NCI-H524 treated with DMSO at 0.1 percent for 48 hours (cell line): ENCODE measurements around the gene PM20D1.
"Not testable (repeated sequence)": the region's sequence is repeated elsewhere in the genome, so short reads cannot be mapped to it uniquely, and the experiment has no call there.

Experiments used
- DNase-seq: peaks from one replicate; lab custom pipeline; 2025; lab: John Stamatoyannopoulos, UW

Gene PM20D1

DNA sequence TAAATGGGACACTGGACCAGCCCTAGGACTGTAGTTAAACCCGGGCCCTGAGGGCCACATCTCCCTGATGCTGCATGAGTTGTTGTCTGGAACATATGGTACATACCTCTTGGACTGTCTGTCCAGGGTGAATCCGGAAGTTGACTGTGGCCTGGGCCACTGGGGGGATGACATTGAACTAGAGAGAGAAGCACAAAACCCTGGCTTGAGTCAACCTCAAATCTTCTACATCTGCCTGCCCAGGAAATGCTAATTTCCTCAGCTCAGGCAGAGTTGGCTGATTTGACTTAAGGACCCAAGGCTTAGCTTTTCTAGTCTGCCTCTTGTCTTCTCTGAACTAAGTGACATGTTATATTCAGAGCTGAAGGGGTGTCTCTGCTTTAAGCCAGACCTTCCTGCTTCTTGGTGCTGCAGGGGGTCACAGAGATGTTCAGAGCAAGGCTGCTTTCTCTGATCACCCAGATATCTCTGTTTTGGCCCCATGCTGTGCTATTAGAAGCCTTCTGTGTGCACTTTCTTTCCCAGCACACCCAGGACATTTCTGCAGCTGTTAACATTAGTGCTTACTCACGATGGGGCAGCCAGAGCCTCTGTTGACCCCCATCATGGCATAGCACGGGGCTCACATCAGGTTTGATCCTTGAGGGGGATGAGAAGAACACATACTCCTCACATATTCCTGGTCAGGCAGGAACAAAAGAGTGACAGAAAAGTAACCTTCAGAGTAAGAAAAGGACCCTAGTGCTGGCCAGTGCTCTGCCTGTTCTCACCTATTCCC is 9.6 kb downstream of the PM20D1 start:
- no peak for DNase-seq

DNA sequence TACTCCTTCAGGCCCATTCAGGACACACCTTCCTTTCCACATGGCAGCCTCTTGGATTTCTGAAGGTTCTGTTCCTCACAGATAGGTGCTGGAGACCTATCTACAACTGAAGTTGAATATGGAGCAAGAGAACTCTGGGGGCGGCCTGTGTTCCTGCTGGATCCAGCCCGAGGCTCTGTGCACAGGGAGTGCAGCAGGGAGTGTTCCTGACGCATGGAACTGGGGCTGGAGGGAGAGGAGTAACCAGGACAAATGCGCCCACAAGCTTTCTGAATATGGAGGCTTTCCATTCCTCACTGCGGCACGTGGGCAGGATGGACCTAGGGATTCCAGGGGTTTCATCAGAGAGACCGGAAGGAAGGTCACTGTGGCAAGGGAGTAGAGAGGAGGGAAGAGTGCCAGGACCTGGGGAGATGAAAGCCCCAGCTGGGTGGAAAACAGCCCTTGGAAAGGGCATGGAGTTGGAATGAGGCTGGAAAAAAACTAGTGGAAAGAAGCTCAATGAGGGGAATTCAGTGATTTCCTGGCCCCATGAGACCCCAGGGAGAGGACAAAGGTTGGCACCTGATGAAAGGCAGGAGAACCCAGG is 12.5 kb downstream of the PM20D1 start:
- no peak for DNase-seq

DNA sequence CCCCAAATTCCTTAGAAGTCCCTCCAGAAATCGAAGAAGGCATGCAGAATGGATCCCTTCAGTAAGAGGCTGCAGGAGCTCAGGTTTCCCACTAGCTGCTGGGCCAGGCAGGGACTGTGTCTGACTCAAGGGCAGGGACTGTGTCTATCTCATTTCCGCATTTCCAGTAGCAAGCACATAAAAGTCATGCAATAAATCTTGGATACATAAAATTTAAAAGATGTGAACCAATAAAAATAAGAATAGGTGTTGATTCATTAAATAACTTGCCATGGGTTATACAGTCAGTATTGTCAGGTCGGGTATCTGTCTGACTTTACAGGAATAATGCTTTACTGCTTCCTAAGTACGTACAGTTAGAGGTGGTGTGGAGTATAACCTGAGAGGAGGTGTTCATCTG is 15.2 kb downstream of the PM20D1 start:
- no peak for DNase-seq

DNA sequence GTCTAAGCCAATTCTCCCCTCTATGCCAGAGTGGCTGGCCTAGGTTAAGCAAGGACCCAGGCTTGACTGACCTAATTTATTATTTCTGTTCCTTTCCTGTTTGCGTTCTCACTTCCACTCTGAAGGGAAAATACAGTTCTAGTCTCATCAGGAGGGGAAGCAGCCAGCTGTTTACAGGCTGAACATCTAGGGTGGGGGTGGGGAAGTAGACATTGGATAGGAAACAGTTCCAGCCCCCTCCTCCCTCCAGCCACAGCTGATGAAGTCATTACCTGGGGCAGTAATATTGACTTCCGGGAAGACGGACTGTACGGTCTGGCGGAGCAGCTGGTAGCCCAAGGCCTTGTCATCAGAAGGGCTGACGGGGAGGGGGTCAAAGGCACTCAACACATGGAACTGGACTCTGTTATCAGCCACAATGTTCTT is 17.6 kb downstream of the PM20D1 start:
- no peak for DNase-seq

DNA sequence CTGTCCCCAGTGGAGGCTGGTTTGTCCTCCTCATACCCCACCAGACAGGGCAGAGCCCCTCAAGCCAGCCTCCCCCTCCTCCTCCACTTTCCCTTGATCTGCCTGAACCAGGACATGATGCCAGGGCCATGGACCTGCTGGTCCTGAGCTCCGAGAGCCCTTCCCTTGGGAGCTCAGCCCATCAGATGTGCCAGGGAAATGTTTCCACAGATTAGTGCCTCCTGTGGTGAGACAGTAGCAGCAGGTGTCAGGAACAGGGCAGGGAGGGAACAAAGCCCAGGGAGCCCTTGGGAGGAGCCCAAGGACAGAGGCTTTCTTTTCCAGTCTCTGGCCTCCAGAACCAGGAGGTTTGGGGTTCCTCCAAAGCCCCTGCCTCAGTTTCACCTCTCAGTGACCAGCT is 22.3 kb downstream of the PM20D1 start:
- DNase-seq, result peak; percentile 32

DNA sequence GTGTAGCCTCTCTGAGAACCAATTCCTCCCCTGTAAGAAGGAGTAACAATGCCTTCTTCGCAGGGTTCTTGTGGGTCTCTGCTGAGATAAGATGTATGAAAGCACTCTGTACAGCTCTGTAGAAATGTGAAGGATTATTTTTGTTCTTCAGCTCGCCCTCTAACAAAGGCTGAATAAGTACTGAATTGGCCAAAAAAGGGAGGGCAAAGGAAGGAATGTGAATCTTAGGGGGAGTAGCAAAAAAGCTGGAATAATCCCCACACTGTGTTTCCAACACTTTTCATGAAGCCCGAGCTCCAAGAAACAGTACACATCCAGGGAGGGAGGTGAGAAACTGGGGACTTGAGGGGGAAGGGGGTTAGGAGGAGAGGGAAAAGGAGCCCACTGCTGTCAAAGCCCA is 22.9 kb downstream of the PM20D1 start:
- DNase-seq, result no peak

DNA sequence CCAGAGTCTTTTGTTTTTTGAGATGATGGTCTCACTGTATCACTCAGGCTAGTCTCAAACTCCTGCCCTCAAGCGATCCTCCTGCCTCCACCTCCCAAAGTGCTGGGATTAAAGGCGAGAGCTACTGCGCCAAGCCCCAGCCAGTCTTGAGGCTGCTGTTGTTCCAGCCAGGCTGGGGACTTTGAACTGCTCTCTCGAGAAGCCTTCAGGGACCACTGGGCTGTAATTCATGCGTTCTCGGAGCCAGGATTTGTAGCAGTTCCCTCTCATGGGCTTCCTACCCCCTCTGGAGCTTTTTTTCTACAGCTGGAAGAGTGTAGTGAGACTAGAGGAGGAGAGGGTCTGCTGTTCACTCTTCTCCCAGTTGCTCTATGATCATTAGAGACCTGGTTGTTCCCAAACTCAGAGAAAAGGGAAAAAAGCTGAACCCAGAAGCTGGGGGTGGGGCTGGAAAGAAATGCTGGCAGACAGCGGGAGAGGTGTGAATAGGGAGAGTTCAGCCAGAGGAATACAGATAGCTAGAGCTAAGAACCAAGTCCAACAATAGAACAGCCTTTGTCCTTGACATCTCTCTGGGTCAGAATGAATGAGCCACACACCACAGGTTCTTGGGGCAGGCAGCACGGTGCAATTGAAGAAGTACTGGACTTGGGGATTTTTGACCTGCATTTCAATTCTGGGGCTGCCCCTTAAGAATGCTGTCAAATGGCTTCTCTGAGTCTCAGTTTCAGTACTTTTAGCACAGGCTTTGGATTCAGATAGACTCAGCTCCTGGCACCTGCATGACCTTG is 23.7 kb downstream of the PM20D1 start:
- no peak for DNase-seq

DNA sequence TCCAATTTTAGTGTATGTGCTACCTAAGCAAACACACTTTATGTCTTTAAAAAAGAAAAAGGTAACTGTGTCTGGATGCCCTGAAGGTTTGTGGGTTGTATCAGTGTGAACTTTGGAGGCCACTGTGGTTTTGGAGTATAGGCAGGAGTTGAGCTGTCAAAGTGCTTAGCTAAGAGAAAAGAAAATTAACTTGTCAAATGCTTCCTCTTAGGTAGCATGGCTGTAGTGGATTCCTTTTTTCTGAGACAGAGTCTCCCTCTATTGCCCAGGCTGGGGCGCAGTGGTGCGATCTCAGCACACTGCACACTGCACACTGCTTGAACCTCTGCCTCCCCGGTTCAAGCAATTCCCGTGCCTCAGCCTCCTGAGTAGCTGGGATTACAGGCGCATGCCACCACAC is 25.8 kb downstream of the PM20D1 start:
- DNase-seq, result no peak

DNA sequence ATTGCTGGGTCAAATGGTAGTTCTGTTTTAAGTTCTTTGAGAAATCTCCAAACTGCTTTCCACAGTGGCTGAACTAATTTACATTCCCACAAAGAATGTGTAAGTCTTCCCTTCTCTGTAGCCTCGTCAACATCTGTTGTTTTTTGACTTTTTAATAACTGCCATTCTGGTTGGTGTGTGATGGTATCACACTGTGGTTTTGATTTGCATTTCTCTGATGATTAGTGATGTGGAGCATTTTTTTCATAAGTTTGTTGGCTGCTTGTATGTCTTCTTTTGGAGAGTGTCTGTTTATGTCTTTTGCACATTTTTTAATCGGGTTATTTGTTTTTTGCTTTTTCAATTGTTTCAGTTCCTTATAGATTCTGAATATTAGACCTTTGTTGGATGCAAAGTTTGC is 26.7 kb downstream of the PM20D1 start:
- DNase-seq, result not testable (repeated sequence)

DNA sequence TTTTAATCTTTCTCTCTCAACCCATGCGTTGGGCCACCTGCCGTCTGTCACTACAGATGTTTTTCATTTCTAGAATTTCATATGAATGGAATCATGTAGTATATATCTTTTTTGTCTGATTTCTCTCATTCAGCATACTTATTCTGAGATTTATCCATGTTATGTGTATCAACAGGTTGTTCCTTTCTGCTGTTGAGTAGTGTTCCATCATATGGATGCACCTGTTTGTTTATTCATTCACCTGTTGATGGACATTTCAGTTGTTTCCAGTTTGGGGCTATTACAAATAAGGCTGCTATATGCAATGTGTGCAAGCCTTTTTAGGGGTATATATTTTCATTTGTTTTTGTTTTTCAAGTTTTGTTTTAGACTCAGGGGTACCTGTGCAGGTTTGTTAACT is 27.5 kb downstream of the PM20D1 start:
- DNase-seq, result no peak

DNA sequence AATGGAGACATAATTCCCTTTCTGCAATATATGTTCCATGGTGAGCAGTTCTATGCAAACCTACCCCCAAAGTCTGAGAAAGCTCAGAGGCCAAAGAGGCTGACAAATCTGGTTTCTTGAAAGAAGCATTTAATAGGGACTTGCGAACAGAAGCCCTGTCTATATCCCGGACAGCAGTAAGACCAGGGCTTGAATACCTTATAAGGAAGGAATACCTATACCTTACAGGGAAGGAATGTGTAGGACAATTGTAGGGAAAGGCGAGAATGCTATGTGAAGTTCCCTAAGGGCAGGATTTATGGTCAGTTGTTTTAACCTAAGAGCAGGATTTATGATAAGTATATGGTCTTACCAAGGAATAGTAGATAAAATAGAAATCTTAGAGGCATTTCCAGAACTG is 31.9 kb downstream of the PM20D1 start:
- DNase-seq, result no peak

DNA sequence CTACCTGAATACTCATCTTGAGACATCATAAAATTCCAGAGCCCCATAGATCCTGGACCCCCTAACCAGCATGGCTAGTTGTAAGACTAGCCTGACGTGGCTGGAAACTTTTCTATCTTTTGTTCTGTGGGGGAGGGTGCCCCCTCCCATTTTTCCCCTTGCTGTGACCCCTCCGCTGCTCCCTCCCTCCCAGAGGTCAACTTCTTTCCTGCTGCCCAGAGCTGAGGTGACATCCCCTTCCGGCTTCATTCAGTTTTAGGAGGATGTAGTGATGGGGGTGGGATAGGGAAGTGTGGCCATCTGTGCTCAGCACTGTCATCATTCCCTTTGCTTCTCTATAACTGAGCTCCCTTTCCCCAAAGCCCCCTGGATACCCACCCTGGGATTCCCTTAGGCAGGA is 32.6 kb downstream of the PM20D1 start:
- DNase-seq, result no peak

DNA sequence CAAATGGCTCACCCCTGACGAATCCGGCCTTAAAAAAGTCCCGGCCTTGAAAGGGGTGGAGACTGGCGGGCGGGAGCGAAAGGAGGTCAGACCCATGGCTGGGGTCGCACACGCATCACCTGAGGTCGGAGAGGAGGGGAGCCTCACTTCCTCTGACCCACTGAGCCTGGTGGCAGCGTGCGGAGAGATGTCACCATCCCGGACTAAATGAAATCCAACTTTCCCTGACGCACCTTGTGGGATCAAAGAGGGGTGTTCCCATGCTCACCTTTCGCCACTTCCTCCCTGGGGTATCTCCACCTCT is 36.2 kb downstream of the PM20D1 start:
- no peak for DNase-seq

DNA sequence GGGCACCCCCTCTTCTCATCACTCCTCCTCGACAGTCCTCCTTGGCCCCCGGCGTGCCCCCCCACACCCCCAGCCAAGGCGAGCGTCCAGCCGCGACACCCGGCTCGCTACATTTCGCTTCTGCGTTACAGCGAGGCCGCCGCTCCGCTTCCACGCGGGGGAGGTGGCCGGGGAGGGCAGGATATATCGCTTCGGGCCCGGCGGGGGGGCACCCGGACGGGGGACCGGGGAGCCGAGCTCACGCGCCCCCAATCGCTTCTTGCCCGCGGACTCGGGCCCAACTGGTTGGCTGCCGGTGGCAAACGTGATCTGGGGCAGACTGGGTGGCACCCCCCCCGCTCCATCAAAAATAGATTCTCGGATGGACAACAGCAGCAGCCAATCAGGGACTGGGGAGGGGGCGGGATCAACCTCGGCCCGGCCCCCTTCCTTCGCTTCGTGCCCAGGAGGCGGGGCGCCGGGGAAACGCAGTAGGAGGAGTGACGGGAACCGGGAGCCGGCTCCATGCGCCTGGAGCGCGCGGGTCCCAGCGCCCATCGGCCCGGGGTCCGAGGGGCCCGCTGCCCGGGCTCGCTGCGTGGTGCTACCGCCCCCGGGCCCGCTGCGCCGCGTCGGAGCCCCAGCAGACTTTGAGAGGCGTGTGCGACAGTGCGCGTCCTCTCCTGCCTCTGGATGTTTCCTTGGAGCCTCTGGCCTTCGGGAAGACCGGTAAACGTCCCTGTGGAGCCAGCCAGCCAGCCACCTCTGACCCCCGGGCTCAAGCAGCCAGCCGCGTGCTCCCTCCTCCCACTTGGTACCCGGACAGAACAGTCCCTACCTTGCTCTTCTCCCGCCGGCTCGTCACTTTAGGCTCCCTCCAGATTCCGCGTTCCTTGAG is 36.8 kb downstream of the PM20D1 start, which contains the start of gene SLC41A1:
TSS of gene SLC41A1 (minus strand) at position 321 of the 877 bp plus-strand sequence. CDS start 2,757 bp downstream, outside the sequence.
- peak; percentile 61 for DNase-seq

DNA sequence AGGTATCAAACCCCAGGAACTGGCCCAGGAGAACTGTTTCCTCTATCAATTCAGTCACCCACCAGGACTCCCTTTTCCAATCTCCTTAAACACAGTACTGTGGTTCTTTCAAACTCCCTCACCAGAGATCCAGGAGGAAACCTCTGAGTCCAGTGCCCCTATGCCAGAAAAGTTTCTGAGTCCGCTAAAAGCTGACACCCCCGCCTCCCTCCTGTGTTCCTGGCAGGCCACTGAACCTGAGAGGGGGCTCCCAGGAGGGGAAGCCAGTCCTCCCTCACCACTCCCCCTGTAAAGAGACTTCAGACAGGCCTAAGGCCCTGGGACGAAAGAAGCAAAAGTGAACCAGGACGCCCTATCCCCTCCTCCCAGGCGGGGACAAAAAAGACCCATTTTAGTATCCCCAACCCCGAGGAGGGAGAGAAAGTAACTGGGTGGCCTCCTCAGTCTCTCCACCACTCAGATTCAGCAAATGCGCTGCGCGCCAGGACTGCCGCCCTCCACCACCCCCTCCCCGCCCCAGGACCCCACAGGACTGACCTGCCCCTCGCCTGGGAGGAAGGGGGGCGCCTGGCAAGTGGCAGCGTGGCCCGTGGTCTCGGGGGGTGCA is 37.6 kb downstream of the PM20D1 start:
- no peak for DNase-seq

DNA sequence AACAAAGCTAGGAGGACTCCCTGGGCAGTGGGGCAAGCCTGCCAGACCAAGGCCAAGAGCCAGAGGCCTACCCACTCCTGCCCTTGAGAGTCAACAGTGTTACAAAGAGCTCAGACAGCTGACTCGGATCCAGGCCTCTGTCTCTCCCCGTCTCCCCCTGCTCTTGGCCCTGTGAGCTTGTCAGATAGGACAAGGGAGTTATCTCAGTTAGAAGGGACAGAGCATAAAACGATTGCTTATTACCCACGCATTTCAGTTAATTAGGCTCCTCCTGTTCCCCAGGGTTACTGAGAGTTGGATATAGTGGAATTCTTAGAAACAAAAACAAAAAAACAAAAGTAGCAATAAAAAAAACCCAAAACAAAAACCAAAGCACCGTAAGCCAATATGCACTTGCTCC is 38.3 kb downstream of the PM20D1 start:
- no peak for DNase-seq

DNA sequence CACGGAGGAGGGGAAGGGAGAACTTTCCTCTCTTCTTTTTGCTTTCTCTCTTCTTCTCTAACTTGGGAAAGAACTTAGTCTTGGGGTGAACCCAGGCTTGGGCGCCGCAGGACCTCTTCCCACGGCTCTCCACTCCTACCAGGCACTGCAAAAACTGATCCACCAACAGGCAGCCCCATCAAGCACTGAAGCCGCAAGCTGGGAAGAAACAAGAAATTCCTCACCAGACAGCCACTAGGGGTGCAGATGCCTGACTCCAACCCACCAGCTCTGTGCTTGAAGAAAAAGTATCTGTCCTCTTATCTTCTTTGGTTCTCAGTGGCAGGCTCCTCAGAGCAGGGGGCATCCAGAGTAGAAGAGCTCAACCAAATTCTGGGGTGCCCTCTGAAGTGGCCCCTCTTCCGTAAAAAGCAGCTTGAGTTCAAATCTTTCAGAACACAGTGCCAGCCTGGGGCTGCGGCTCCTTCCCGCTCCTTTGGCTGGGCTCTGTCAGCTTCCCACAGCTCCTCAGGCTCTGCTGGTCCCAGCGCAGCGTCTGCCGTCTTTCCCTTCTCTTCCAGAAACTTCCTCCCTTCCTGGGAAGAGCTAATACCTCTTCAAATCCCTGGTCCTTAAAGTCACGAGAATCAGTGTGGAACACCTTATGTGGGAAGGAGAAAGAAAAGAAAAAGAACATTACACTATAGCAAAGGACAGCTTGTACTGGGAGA is 39.3 kb downstream of the PM20D1 start:
- DNase-seq, result no peak

DNA sequence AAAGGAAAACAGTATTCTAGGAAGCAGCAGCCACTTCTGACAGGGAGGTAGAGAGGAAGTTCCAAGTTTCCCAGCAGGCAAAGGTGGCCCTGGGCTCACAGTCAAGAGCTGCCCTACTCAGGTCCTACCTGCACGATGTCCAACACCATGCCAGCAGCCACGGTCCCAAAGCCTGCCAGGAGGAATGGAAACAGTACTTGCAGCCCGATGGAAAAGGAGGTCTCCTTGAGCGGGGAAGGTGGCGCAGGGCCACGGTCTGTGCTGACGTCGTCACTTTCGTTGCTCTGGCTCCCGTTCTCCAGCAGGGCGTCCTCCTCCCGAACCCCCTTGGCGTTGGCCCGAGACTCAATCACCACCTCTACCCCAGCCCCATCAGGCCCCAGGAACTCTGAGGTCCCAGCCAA is 40.0 kb downstream of the PM20D1 start:
- no peak for DNase-seq

DNA sequence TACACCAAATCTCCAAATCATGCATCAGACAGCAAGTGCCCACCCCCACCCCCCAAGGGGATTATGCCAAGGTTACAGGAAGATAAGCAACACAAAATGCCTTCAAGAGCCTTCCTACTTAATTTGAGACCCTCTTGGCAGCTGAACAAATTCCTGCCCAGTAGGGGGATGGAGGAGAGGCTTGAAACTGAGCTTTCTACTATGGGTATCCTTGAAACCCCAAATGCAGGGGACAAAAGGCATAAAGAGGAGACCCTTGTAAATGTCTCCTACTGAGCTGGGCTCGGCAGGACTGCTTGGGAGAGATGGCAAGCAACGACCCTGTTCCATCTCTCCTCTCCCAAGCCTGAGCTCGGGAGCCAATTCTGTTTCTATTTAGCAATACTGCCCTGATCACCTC is 40.5 kb downstream of the PM20D1 start:
- DNase-seq, result no peak

DNA sequence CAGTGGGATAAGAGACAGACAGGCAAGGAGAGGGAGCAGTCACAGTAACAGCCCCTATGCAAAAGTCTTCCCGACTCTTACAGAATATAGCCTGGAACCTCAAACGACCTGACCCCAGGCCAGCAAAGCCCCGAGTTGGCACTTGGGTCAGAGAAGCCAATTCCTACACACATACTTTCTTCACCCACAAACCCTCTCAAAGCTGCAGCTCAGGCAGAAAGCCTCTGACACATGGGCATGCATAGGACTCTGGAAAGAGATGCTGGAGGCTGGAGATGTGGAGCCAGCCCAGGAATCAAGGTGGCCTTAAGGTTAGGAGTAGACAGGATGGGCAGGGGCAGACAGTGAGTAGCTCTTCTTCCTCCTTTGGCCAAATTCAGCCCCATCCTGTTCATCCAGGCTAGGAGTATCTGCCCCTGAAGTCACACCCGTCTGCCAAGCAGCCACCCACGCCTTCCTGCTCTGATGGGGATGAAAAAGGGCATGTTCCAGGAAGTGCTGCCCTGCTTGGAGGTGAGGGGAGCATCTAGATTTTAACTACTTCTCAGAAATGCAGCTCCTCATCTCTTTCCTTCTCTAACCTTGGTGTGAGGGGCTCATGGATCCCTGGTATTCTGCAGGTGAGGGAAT is 44.7 kb downstream of the PM20D1 start:
- no peak for DNase-seq

DNA sequence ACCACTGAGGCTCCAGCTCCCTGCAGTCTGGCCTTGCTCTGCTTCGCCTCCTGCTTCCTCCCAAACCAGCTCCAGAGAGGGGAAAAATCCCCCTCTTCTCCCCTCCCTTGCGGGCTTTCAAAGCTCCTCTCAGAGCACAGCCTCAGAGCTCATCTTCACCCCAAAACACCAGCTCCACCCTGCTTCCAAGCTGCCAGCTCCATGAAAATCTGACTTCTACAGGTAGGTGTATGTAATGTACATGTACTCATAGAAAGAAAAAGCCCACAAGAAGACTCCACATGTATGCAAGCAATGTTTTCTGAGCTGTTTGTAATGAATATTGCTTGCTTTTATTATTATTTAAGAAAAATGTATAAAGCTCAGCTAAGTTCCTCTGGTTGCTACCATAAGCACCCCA is 45.3 kb downstream of the PM20D1 start:
- no peak for DNase-seq
